Measurements from ENCODE around the gene LDLRAD3.

The LDLRAD3 gene

GRCh38 chr11:36214976-36215692 is 271.3 kb downstream of the LDLRAD3 start:
- DNase-seq (ENCODE audit: low read depth), result no peak
- in situ Hi-C loops (cut with HindIII; ENCODE audit: low sequenced_read_pairs), result no loop called here
- no peak overlapping the region for H3K4me3 ChIP-seq (ENCODE audit: low read depth, low read length)
- TF ChIP-seq, protein P1, sequence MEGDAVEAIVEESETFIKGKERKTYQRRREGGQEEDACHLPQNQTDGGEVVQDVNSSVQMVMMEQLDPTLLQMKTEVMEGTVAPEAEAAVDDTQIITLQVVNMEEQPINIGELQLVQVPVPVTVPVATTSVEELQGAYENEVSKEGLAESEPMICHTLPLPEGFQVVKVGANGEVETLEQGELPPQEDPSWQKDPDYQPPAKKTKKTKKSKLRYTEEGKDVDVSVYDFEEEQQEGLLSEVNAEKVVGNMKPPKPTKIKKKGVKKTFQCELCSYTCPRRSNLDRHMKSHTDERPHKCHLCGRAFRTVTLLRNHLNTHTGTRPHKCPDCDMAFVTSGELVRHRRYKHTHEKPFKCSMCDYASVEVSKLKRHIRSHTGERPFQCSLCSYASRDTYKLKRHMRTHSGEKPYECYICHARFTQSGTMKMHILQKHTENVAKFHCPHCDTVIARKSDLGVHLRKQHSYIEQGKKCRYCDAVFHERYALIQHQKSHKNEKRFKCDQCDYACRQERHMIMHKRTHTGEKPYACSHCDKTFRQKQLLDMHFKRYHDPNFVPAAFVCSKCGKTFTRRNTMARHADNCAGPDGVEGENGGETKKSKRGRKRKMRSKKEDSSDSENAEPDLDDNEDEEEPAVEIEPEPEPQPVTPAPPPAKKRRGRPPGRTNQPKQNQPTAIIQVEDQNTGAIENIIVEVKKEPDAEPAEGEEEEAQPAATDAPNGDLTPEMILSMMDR (IDR thresholded peaks at IDR 0.05; ENCODE audit: low read depth, low read length, missing control alignments), result no peak

- in situ Hi-C loops (cut with HindIII; ENCODE audit: low sequenced_read_pairs), result no loop called here
- no peak for DNase-seq (ENCODE audit: low read depth)
- TF ChIP-seq, protein P1 (IDR thresholded peaks at IDR 0.05; ENCODE audit: low read depth, low read length, missing control alignments), result no peak
- H3K4me3 ChIP-seq (ENCODE audit: low read depth, low read length), result no peak overlapping the region
Measured at GRCh38 chr11:36215693-36216060, 271.8 kb downstream of the LDLRAD3 start.

- no peak for DNase-seq (ENCODE audit: low read depth)
- TF ChIP-seq, protein P1 (IDR thresholded peaks at IDR 0.05; ENCODE audit: low read depth, low read length, missing control alignments), result no peak
- in situ Hi-C loops (cut with HindIII; ENCODE audit: low sequenced_read_pairs), result no loop called here
- H3K4me3 ChIP-seq (ENCODE audit: low read depth, low read length), result no peak overlapping the region
Measured at GRCh38 chr11:36216061-36216615, 272.3 kb downstream of the LDLRAD3 start.

DNA sequence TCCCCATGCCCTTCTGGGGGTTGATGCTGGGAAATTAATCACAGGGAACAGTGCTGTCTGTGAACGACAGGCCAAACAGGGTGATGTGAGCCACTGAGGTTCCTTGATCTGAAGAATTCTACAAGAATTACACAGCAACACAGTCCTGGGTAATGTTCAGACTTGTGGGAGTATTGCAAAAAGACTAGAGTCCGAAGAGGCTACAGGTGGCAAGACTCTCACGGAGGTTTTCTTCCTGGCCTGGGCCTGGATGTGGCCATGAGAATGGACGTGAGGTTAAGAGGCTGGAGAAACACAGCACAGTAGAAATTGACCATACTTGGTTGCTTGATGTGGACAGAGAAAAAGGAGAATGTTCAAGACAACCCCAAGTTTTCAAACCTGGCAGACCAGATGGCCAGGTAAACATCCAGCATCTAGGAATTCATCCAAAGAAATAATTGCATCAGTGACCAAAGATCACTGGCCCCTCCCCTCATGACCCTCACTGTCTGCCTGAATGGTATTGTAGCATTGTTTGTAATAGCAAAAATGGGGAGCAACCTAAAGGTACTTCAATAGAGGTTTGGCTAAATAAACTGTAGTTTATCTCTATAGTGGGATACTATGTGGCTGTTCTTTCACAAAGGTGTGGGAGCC is 274.5 kb downstream of the LDLRAD3 start:
- no peak overlapping the region for H3K4me3 ChIP-seq (ENCODE audit: low read depth, low read length)
- TF ChIP-seq, protein P1 (IDR thresholded peaks at IDR 0.05; ENCODE audit: low read depth, low read length, missing control alignments), result no peak
- in situ Hi-C loops (cut with HindIII; ENCODE audit: low sequenced_read_pairs), result no loop called here
- no peak for DNase-seq (ENCODE audit: low read depth)

DNA sequence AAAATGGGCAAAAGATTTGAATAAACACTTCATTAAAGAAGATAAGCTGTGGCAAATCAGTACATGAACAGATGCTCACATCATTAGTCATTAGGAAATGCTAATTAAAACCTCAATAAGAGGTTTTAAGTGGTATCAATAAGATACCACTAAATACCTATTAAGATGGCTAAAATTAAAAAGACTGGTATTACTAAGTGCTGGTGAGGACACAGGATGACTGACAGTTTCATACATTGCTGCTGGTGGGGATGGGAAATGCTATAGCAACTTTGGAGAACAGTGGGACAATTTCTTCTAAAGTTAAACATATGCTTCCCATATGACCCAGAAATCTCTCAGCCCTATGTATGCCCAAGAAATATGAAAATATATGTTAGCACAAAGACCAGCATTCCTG is 276.1 kb downstream of the LDLRAD3 start:
- in situ Hi-C loops (cut with HindIII; ENCODE audit: low sequenced_read_pairs), result no loop called here
- no peak overlapping the region for H3K4me3 ChIP-seq (ENCODE audit: low read depth, low read length)
- TF ChIP-seq, protein P1 (IDR thresholded peaks at IDR 0.05; ENCODE audit: low read depth, low read length, missing control alignments), result no peak
- no peak for DNase-seq (ENCODE audit: low read depth)

GRCh38 chr11:36222831-36223635 is 279.2 kb downstream of the LDLRAD3 start:
- no peak overlapping the region for H3K4me3 ChIP-seq (ENCODE audit: low read depth, low read length)
- no peak for DNase-seq (ENCODE audit: low read depth)
- in situ Hi-C loops (cut with HindIII; ENCODE audit: low sequenced_read_pairs), result no loop called here
- TF ChIP-seq, protein P1 (IDR thresholded peaks at IDR 0.05; ENCODE audit: low read depth, low read length, missing control alignments), result no peak

Data from astrocyte of the cerebellum (primary cell).